ENCODE measurements around the gene HDGFL1.

HDGFL1 gene

DNA sequence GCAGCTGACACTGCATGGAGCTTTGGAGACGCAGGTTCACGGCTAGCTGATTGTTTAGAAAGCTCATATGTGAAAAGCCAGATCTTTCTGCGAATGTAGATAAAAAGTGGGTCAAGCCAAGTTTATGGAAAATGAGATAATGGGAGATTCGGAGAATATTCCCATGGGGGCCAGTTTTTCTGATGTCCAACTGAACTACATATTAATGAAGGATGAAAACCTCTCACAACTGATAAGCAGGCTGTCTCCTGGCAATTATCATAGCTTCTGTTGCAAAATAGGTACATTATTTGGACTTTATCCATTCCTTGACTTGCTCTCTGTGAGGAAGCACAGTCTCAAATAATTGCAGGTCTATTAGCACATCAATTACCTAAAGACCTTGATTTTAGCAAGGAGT, 21.1 kb downstream of the HDGFL1 start:
- no peak for DNase-seq (ENCODE audit: low spot score)

DNA sequence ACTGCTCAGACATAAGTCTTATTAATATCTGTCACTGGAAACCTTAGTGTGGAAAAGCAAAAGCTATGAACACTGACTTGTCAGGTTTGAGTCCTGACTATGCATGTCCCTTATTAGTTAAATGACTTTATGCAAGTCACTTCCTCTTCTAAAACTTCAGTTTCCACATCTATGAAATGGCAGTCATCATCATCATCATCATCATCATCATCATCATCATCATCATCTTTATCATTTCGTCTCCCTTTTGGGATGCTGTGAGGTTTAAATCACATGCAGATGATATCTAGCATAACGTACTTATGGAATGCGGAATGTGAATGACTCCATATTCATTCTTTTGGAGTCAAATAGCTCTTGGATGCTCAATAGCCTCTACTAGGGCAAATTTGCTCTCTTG, 24.5 kb downstream of the HDGFL1 start:
- no peak for DNase-seq (ENCODE audit: low spot score)

DNA sequence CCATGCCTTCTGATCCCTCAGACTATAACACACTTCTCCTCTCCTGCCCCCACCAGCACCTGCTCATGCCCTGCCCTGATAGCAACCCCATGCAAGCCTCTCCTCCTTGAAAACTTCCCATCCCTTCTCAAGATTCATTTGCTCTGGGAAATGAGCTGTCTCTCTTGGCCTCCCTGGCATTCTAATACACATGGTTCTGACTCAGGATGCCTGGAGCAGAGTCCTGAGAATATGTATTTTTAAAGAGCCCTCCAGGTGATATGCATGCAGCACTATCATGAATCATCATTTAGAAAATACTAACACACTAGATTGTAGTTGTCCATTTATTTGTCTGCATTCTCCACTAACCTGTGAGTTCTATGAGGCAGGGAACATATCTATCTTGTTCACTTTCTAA, 26.6 kb downstream of the HDGFL1 start:
- no peak for DNase-seq (ENCODE audit: low spot score)

DNA sequence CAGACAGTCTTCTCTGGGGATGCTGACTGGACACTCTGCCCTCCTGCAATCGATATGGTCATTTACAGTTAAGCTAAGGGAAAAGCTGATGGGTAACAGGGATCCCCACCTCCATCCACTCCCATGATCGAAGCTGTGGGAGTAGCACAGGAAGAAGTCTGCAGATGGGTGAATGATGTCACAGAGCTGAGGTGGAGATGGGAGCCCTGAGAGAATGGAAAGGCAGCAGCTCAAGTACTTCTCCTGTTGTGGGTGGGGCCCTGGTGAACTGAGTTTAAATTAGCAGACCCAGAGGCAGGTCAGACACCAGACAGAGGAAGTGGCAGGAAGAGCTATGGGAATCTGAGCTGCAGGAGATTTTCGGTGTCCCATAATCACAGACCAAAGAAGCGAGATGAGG, 29.0 kb downstream of the HDGFL1 start:
- DNase-seq (ENCODE audit: low spot score), result no peak

DNA sequence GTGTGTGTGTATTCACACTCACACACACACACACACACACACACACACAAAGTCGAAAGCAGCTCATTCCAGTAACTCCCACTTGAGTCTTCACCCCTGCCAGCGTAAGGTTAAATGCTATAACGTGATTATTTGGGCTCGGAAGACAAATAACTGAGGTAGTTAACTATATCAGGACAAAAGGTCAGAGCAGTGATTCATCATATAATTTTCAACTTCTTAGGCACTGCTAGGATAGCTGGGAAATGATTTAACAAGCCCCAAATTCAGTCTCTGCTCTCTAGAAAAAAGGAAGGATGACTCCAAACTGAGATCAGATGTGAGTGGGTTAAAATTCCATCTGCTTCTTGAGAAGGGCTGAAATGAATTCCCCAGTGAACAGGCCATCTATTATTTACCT, 30.7 kb downstream of the HDGFL1 start:
- no peak for DNase-seq (ENCODE audit: low spot score)

DNA sequence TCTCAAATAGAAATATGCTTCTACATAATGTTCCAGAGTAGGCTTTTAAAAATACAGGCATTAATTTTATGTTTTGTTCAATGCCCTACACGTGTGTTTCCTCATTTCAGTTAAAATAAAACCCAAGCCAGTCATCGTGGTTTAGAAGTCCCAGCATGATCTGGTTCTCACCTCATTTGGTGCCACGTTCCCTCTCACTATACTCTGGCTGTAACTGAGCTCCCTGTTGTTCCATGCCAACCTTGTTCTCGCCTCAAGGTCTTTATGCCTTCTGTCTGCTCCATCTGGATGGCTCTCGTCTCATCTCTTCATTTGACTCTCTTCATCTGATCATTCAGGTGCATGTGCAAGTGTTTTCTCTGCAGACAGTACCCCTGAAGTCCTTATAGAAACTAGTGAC, 32.6 kb downstream of the HDGFL1 start:
- no peak for DNase-seq (ENCODE audit: low spot score)

DNA sequence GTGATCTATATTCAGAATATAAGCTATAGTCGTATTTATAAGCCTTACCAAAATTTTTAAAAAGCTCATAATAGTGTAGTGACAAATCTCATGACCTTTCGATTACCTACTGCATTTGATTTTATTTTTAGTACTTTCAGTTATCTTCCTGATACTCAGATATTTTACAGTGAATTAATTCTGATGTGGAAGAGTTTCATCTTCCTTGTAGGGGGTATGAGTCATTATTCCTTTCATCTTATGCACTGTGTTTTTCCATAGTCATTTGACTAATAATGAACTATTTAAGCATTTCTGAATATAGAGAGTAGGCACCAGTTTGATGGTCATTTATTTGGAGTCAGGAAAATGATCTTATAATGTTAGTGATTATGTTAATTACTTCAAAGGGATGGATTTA, 36.4 kb downstream of the HDGFL1 start:
- DNase-seq (ENCODE audit: low spot score), result no peak

DNA sequence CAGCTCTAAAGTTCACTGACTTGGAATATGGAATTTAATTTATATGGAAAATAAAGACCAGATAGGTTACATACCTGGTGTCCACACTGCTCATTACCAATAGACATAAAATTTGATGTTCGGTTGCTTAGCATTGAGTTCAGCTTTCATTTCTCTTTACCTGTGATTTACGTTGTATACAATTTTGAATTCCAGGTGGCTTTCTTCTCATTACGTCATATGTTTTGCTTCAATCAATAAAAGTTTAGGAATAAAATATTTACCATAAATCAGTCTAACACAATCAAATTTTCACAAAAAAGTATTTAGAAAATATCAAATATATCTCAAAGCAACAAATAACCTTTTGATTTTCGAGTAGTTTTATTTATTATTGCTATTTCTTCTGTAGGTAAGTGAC, 40.8 kb downstream of the HDGFL1 start:
- DNase-seq (ENCODE audit: low spot score), result no peak

DNA sequence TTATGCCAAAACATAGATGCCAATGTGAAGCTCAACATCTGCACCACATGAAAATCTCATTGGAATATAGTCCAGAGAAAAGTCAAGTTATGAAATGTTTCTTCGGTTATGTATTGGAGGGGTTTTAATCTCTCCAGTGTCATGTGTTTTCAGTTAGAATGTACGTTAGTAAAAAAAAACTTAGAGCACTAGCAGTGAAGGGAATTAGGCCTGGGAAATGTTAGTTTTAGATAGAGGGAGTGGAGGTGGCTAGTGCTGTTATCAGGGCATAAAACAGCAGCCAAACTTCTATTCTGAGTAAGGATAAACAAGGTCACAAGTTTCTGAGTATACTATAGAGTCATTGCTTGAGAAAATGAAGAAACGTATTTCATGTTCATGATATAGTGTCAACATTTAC, 42.9 kb downstream of the HDGFL1 start:
- DNase-seq (ENCODE audit: low spot score), result no peak

DNA sequence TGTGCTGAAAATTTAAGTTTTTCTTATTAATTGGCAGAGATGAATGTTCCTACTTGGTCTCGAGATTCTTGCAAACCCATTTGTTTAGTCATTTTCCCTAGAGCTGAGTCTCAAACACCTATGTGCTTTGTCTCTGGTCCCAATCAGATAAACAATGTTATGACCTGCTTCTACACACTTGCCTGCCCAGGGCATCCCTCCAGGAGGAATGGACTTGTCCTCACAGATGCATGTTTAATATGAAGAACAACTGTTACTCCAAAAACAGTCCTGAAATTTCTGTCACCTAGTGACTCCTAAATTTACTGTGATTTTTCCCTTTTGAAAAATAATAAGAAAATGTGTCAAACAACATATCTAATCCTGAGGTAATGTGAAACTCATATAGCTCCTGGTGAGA, 43.7 kb downstream of the HDGFL1 start:
- no peak for DNase-seq (ENCODE audit: low spot score)

DNA sequence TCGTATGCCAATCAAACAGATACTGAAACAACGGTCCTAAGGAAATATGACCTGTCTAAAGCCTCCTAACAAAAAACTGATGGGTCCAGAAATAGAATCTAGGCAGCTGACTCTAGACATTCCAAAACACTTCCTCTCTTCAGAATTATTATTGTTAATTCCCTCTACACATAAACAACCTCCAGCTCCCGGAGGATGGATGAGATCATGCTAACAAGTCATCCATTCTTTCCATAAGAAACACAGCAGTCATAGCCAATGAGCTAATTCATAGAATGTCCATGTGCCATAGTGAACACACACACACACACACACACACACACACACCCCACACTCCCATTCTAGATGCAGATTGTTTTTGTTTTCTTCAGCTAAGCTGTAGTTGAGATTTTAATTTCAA, 44.3 kb downstream of the HDGFL1 start:
- no peak for DNase-seq (ENCODE audit: low spot score)

DNA sequence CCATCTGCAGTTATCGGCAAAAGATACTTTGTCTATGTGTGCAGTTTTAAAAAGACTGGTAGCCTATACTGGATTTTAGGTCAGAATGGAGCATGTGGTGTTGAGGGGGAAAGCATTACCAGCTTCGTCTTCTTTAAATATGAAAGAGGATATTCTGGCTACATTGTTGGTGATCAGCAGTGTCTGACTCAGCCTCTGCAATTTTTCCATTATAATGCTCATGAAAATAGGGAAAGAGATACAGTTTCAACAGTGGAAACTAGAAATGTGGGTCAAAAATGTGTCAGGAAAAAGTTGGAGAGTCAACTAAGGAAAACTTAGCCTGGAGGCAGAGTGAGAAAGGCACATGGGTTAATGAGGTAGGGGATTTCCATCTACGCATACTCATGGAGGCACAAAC, 45.2 kb downstream of the HDGFL1 start:
- no peak for DNase-seq (ENCODE audit: low spot score)

DNA sequence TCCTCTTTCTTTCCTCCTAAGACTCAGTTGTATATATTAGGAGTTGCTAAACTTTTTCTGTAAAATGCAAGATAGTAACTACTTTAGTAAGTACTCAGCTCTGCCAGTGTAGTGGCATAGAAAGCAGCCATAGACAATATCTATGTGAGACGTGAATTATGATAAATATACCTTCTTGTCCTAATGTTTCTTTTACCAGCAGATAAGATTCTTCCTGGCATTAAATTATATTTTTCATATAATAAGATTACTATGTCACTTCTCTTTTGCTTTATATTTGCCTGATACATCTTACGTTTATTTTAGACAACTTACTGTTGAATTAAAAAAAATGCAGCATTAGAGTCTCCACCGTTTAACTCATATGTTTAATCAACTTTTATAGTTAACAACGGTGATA, 51.7 kb downstream of the HDGFL1 start:
- no peak for DNase-seq (ENCODE audit: low spot score)

All from GM03348 (cell line).